ENCODE measurements around the gene ZNF154.
"Not testable (repeated sequence)": the region's sequence is repeated elsewhere in the genome, so short reads cannot be mapped to it uniquely, and the experiment has no call there.

ZNF154 gene

DNA sequence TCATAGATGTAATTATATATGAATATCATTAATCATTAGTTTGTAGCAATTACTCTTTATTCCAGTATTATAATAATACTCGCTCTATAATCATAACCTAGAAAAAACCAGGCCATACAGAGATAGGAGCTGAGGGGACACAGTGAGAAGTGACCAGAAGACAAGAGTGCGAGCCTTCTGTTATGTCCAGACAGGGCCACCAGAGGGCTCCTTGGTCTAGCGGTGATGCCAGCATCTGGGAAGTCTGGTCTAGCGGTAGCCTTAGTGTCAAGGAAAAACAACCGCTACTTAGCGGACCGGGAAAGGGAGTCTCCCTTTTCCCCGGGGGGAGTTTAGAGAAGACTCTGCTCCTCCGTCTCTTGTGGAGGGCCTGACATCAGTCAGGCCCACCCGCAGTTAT is 29.3 kb upstream of the ZNF154 start:
- H4K8ac ChIP-seq (ENCODE audit: low read length); H3K27ac ChIP-seq (ENCODE audit: low read length, poor library complexity, severe bottlenecking); H3K23ac ChIP-seq (ENCODE audit: low read length in 2 of 2); H2AK5ac ChIP-seq (ENCODE audit: low read length, severe bottlenecking); H3K4ac ChIP-seq (ENCODE audit: low read depth in 1 of 2, low read length in 2 of 2); H3K4me2 ChIP-seq (ENCODE audit: low read length, poor library complexity, severe bottlenecking); H3K18ac ChIP-seq (ENCODE audit: low read depth in 1 of 2, low read length in 2 of 2); H2BK5ac ChIP-seq (ENCODE audit: low read depth, low read length, poor library complexity, severe bottlenecking); H2BK15ac ChIP-seq (ENCODE audit: low read depth, poor library complexity, severe bottlenecking); H2BK12ac ChIP-seq (ENCODE audit: low read length in 2 of 2); H3K14ac ChIP-seq (ENCODE audit: low read length in 2 of 2); H3K9ac ChIP-seq (ENCODE audit: low read length); H3K27me3 ChIP-seq (ENCODE audit: control insufficient read depth in 1 of 2, insufficient read depth in 1 of 2, low read length in 2 of 2); H4K91ac ChIP-seq (ENCODE audit: low read length); H3K79me1 ChIP-seq (replicated peaks; ENCODE audit: low read length, poor library complexity, severe bottlenecking); H3K4me3 ChIP-seq (ENCODE audit: insufficient read depth in 1 of 2, low read depth in 1 of 2, low read length in 2 of 2); H3K36me3 ChIP-seq (ENCODE audit: control insufficient read depth in 1 of 2, insufficient read depth in 2 of 2, low read depth in 1 of 2, low read length in 2 of 2); H2BK120ac ChIP-seq (ENCODE audit: low read depth, low read length); H2AFZ ChIP-seq (ENCODE audit: low read depth, low read length); H3K4me1 ChIP-seq (ENCODE audit: control insufficient read depth, insufficient read depth, low read depth, low read length): not testable (repeated sequence)
- peak; percentile 63 for DNase-seq
- peaks cover 14% of the 10 kb centered on the region for H3K9me3 ChIP-seq (ENCODE audit: control insufficient read depth, low read length)
- 5% methylated on average over 6 of the region's 10 CpGs for WGBS

DNA sequence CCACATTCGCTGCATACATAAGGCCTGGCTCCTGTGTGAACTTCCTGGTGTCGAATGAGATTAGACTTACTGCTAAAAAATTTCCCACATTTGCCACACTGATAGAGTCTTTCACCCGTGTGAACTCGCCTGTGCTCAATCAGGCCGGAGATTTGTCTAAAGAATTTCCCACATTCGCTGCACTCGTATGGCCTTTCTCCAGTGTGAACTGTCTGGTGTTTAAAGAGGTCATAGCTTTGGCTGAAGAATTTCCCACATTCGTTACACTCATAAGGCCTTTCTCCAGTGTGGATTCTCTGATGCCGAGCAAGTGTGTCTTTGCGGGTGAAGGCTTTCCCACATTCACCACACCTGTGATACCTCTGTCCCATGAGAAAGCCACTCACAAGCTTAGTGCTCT is 11.9 kb upstream of the ZNF154 start:
- no peak overlapping the region for H2AFZ ChIP-seq (ENCODE audit: low read depth, low read length)
- H3K4me2 ChIP-seq (ENCODE audit: low read length, poor library complexity, severe bottlenecking) = no peak overlapping the region
- H3K79me1 ChIP-seq (replicated peaks; ENCODE audit: low read length, poor library complexity, severe bottlenecking) = peaks cover 30% of the 10 kb centered on the region
- H3K4me1 ChIP-seq (ENCODE audit: control insufficient read depth, insufficient read depth, low read depth, low read length) = no peaks in the 10 kb centered on the region
- no peak overlapping the region for H3K18ac ChIP-seq (ENCODE audit: low read depth in 1 of 2, low read length in 2 of 2)
- H4K91ac ChIP-seq (ENCODE audit: low read length) = no peak overlapping the region
- no peak overlapping the region for H2BK120ac ChIP-seq (ENCODE audit: low read depth, low read length)
- no peak overlapping the region for H3K27ac ChIP-seq (ENCODE audit: low read length, poor library complexity, severe bottlenecking)
- H3K23ac ChIP-seq (ENCODE audit: low read length in 2 of 2) = no peak overlapping the region
- peak overlapping the region in 1 of 2 experiments; percentile 47 for H3K4me3 ChIP-seq (ENCODE audit: insufficient read depth in 1 of 2, low read depth in 1 of 2, low read length in 2 of 2)
- H3K36me3 ChIP-seq (ENCODE audit: control insufficient read depth in 1 of 2, insufficient read depth in 2 of 2, low read depth in 1 of 2, low read length in 2 of 2) = peaks cover 38 to 39% of the 10 kb centered on the region in 2 experiments
- no peak overlapping the region for H3K9ac ChIP-seq (ENCODE audit: low read length)
- 99% methylated on average over 10 of the region's 10 CpGs for WGBS
- no peak overlapping the region for H4K8ac ChIP-seq (ENCODE audit: low read length)
- H2BK15ac ChIP-seq (ENCODE audit: low read depth, poor library complexity, severe bottlenecking) = no peak overlapping the region
- H3K27me3 ChIP-seq (ENCODE audit: control insufficient read depth in 1 of 2, insufficient read depth in 1 of 2, low read length in 2 of 2) = no peaks in the 10 kb centered on the region
- no peak overlapping the region for H3K14ac ChIP-seq (ENCODE audit: low read length in 2 of 2)
- H2BK5ac ChIP-seq (ENCODE audit: low read depth, low read length, poor library complexity, severe bottlenecking) = no peak overlapping the region
- DNase-seq = no peak
- no peak overlapping the region for H3K4ac ChIP-seq (ENCODE audit: low read depth in 1 of 2, low read length in 2 of 2)
- H2BK12ac ChIP-seq (ENCODE audit: low read length in 2 of 2) = no peak overlapping the region
- H3K9me3 ChIP-seq (ENCODE audit: control insufficient read depth, low read length) = peaks cover 69% of the 10 kb centered on the region
- H2AK5ac ChIP-seq (ENCODE audit: low read length, severe bottlenecking) = no peak overlapping the region

DNA sequence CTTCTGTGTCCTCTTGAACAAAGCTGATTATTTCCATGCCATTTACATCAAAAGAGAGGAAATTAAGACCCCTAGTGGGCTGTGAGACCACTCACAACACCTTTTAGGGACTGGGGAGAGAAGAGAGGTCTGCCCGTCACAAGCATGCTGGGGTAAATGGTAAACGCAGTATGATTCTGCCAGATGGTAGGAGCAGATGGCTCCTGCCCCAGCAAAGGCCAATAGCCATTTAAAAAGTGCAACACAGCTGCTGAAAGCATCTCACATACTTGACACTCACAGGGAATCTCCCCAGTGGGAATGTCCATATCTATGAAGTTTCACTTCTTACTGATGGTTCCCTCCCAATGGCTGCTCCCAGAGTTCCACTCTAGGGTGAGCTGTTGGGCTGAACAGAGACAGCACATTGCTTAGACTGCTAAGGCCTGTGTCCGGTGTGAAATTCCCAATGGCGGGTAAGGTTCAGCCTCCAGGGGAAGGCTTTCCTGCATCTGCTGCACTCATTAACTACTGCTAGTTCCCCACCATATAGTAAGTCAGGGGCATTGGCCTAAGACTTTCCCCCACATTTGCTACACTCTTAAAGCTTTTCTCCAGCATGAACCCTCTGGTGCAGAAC is 11.0 kb upstream of the ZNF154 start:
- H3K23ac ChIP-seq (ENCODE audit: low read length in 2 of 2) = no peak overlapping the region
- no peak overlapping the region for H2BK15ac ChIP-seq (ENCODE audit: low read depth, poor library complexity, severe bottlenecking)
- H3K27me3 ChIP-seq (ENCODE audit: control insufficient read depth in 1 of 2, insufficient read depth in 1 of 2, low read length in 2 of 2) = no peaks in the 10 kb centered on the region
- H3K14ac ChIP-seq (ENCODE audit: low read length in 2 of 2) = no peak overlapping the region
- H4K8ac ChIP-seq (ENCODE audit: low read length) = no peak overlapping the region
- peaks cover 38 to 39% of the 10 kb centered on the region in 2 experiments for H3K36me3 ChIP-seq (ENCODE audit: control insufficient read depth in 1 of 2, insufficient read depth in 2 of 2, low read depth in 1 of 2, low read length in 2 of 2)
- H3K9ac ChIP-seq (ENCODE audit: low read length) = no peak overlapping the region
- peak overlapping the region in 1 of 2 experiments; percentile 24 for H3K4me3 ChIP-seq (ENCODE audit: insufficient read depth in 1 of 2, low read depth in 1 of 2, low read length in 2 of 2)
- no peak overlapping the region for H2BK120ac ChIP-seq (ENCODE audit: low read depth, low read length)
- peaks cover 28% of the 10 kb centered on the region for H3K79me1 ChIP-seq (replicated peaks; ENCODE audit: low read length, poor library complexity, severe bottlenecking)
- WGBS = over 99% methylated on average over 4 of the region's 4 CpGs
- no peak overlapping the region for H3K27ac ChIP-seq (ENCODE audit: low read length, poor library complexity, severe bottlenecking)
- no peak overlapping the region for H2AFZ ChIP-seq (ENCODE audit: low read depth, low read length)
- peaks cover 69% of the 10 kb centered on the region for H3K9me3 ChIP-seq (ENCODE audit: control insufficient read depth, low read length)
- DNase-seq = no peak
- no peak overlapping the region for H3K4me2 ChIP-seq (ENCODE audit: low read length, poor library complexity, severe bottlenecking)
- no peak overlapping the region for H4K91ac ChIP-seq (ENCODE audit: low read length)
- H3K18ac ChIP-seq (ENCODE audit: low read depth in 1 of 2, low read length in 2 of 2) = no peak overlapping the region
- no peak overlapping the region for H2BK5ac ChIP-seq (ENCODE audit: low read depth, low read length, poor library complexity, severe bottlenecking)
- no peaks in the 10 kb centered on the region for H3K4me1 ChIP-seq (ENCODE audit: control insufficient read depth, insufficient read depth, low read depth, low read length)
- no peak overlapping the region for H3K4ac ChIP-seq (ENCODE audit: low read depth in 1 of 2, low read length in 2 of 2)
- H2AK5ac ChIP-seq (ENCODE audit: low read length, severe bottlenecking) = no peak overlapping the region
- no peak overlapping the region for H2BK12ac ChIP-seq (ENCODE audit: low read length in 2 of 2)

DNA sequence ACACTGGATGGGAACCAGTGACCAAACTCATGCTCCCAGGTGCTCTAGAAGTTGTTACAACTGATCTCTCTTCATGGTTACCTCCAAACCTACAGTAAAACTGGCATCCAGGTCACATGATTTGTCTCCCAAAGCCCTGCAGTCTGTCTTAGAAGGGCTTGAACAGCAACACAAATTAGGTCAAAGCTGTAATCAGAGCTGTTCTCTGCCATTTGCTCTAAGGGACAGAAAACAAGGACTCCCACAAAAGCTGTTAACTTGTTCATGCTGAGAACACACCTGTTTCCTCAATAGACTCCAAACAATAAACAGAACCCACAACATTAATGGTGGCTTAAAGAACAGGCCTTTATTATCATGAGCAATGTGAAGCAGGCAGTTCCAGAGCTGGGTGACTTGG is 10.4 kb upstream of the ZNF154 start:
- Histone ChIP-seq H3K27me3 (ENCODE audit: control insufficient read depth in 1 of 2, insufficient read depth in 1 of 2, low read length in 2 of 2) (no peaks in the 10 kb centered on the region), H2BK120ac (ENCODE audit: low read depth, low read length) (no peak overlapping the region), H4K91ac (ENCODE audit: low read length) (no peak overlapping the region), H2AK5ac (ENCODE audit: low read length, severe bottlenecking) (no peak overlapping the region), H2BK5ac (ENCODE audit: low read depth, low read length, poor library complexity, severe bottlenecking) (no peak overlapping the region), H3K4me1 (ENCODE audit: control insufficient read depth, insufficient read depth, low read depth, low read length) (no peaks in the 10 kb centered on the region), H3K14ac (ENCODE audit: low read length in 2 of 2) (no peak overlapping the region), H3K9me3 (ENCODE audit: control insufficient read depth, low read length) (peaks cover 70% of the 10 kb centered on the region), H2AFZ (ENCODE audit: low read depth, low read length) (no peak overlapping the region), H2BK12ac (ENCODE audit: low read length in 2 of 2) (no peak overlapping the region), H3K4ac (ENCODE audit: low read depth in 1 of 2, low read length in 2 of 2) (no peak overlapping the region), H3K23ac (ENCODE audit: low read length in 2 of 2) (no peak overlapping the region), H3K18ac (ENCODE audit: low read depth in 1 of 2, low read length in 2 of 2) (no peak overlapping the region), H3K79me1 (replicated peaks; ENCODE audit: low read length, poor library complexity, severe bottlenecking) (peaks cover 28% of the 10 kb centered on the region), H3K4me2 (ENCODE audit: low read length, poor library complexity, severe bottlenecking) (no peak overlapping the region), H3K9ac (ENCODE audit: low read length) (no peak overlapping the region), H4K8ac (ENCODE audit: low read length) (no peak overlapping the region), H2BK15ac (ENCODE audit: low read depth, poor library complexity, severe bottlenecking) (no peak overlapping the region), H3K27ac (ENCODE audit: low read length, poor library complexity, severe bottlenecking) (no peak overlapping the region), H3K36me3 (ENCODE audit: control insufficient read depth in 1 of 2, insufficient read depth in 2 of 2, low read depth in 1 of 2, low read length in 2 of 2) (peaks cover 38 to 39% of the 10 kb centered on the region in 2 experiments), H3K4me3 (ENCODE audit: insufficient read depth in 1 of 2, low read depth in 1 of 2, low read length in 2 of 2) (no peak overlapping the region)
- DNase-seq = no peak
